ENCODE results near the gene CD274.
"Not testable (repeated sequence)": the region's sequence is repeated elsewhere in the genome, so short reads cannot be mapped to it uniquely, and the experiment has no call there.

Gene CD274

GRCh38 chr9:5468850-5469249 is 18.5 kb downstream of the CD274 start:
- DNase-seq, result no peak

- DNase-seq, result no peak
Observed at GRCh38 chr9:5470122-5470521, 19.8 kb downstream of the CD274 start.

- DNase-seq, result no peak
Observed at GRCh38 chr9:5470816-5471215, 20.5 kb downstream of the CD274 start.

- DNase-seq, result not testable (repeated sequence)
Observed at GRCh38 chr9:5475611-5476010, 25.3 kb downstream of the CD274 start.

- DNase-seq, result no peak
Observed at GRCh38 chr9:5478206-5478605, 27.9 kb downstream of the CD274 start.

GRCh38 chr9:5479994-5480694 is 29.8 kb downstream of the CD274 start:
- no peak for DNase-seq

- no peak for DNase-seq
Observed at GRCh38 chr9:5480919-5481318, 30.6 kb downstream of the CD274 start.

- no peak for DNase-seq
Observed at GRCh38 chr9:5481322-5482040, 31.1 kb downstream of the CD274 start.

- DNase-seq, result no peak
Observed at GRCh38 chr9:5482194-5482593, 31.9 kb downstream of the CD274 start.

- DNase-seq, result no peak
Observed at GRCh38 chr9:5483306-5483705, 33.0 kb downstream of the CD274 start.

- no peak for DNase-seq
Observed at GRCh38 chr9:5485378-5486085, 35.2 kb downstream of the CD274 start.

- no peak for DNase-seq
Observed at GRCh38 chr9:5486988-5487387, 36.6 kb downstream of the CD274 start.

GRCh38 chr9:5488221-5489008 is 38.1 kb downstream of the CD274 start:
- no peak for DNase-seq

- DNase-seq, result no peak
Observed at GRCh38 chr9:5489630-5490490, 39.5 kb downstream of the CD274 start.

- no peak for DNase-seq
Observed at GRCh38 chr9:5492965-5493678, 42.8 kb downstream of the CD274 start.

GRCh38 chr9:5493679-5494511 is 43.6 kb downstream of the CD274 start:
- DNase-seq, result no peak

- DNase-seq, result not testable (repeated sequence)
Observed at GRCh38 chr9:5494765-5495164, 44.4 kb downstream of the CD274 start.

- no peak for DNase-seq
Observed at GRCh38 chr9:5499157-5499556, 48.8 kb downstream of the CD274 start.

GRCh38 chr9:5499889-5500398 is 49.6 kb downstream of the CD274 start:
- DNase-seq, result no peak
